Fibroblast of lung (primary cell): ENCODE results near the gene CD3G. TPM values are rescaled to one million over a fixed set of nuclear protein-coding genes. Genes with fewer than 3 reads are reported as not detected.

Source experiments
- DNase-seq, 2 donors: peaks; one replicate each; pipeline versions ENCODE4 v3.0.0 to v3.0.0-alpha.2; 2010; ENCODE audit warnings: low read depth in 2 of 2
- H2AFZ ChIP-seq: 2 replicates; pipeline ENCODE4 v1.5.1; 2012; ENCODE audit warnings: low read length, control low read depth, inconsistent platforms
- H3K27ac ChIP-seq: 2 replicates; pipeline ENCODE4 v1.5.1; 2011; ENCODE audit warnings: low read length, control low read depth; ENCODE audit not compliant: insufficient read depth
- H3K27me3 ChIP-seq: 2 replicates; pipeline ENCODE4 v1.5.1; 2011; ENCODE audit warnings: mild to moderate bottlenecking, low read length; ENCODE audit not compliant: control insufficient read depth, insufficient read depth
- H3K36me3 ChIP-seq: 2 replicates; pipeline ENCODE4 v1.5.1; 2011; ENCODE audit warnings: low read length; ENCODE audit not compliant: control insufficient read depth, insufficient read depth
- H3K4me1 ChIP-seq: 2 replicates; pipeline ENCODE4 v1.5.1; 2011; ENCODE audit warnings: low read length; ENCODE audit not compliant: control insufficient read depth, insufficient read depth; ENCODE audit errors: extremely low read depth
- H3K4me2 ChIP-seq: 2 replicates; pipeline ENCODE4 v1.5.1; 2011; ENCODE audit warnings: low read length, control low read depth; ENCODE audit not compliant: insufficient read depth; ENCODE audit errors: extremely low read depth
- H3K4me3 ChIP-seq, 4 experiments: fragments of 200-600 bp in 1 of 4; sonication (generic) in 1 of 4; replicated peaks in 1 of 4; 2 replicates each; pipeline ENCODE4 v1.5.1; 2011 to 2016; ENCODE audit warnings: low read length in 4 of 4, low read depth in 3 of 4, mild to moderate bottlenecking in 3 of 4, control low read depth in 2 of 4, inconsistent platforms in 1 of 4, mixed read lengths in 1 of 4; ENCODE audit not compliant: insufficient read depth in 1 of 4; ENCODE audit errors: control extremely low read depth in 1 of 4
- H3K79me2 ChIP-seq: 2 replicates; pipeline ENCODE4 v1.5.1; 2012; ENCODE audit warnings: mild to moderate bottlenecking, low read length, inconsistent platforms; ENCODE audit not compliant: control insufficient read depth, insufficient read depth
- H3K9ac ChIP-seq: 2 replicates; pipeline ENCODE4 v1.5.1; 2011; ENCODE audit warnings: mild to moderate bottlenecking, low read length, control low read depth; ENCODE audit not compliant: insufficient read depth
- H3K9me3 ChIP-seq: 2 replicates; pipeline ENCODE4 v1.5.1; 2012; ENCODE audit warnings: low read depth, low read length; ENCODE audit not compliant: control insufficient read depth, insufficient read depth
- H4K20me1 ChIP-seq: 2 replicates; pipeline ENCODE4 v1.5.1; 2011; ENCODE audit warnings: low read length; ENCODE audit not compliant: control insufficient read depth, insufficient read depth; ENCODE audit errors: extremely low read depth
- CTCF ChIP-seq, 2 donors: IDR thresholded peaks in 1 of 2; conservative IDR thresholded peaks in 1 of 2; 1 replicate in 1 of 2; 2 replicates in 1 of 2; pipeline ENCODE4 v1.5.1; 2011 to 2012; ENCODE audit warnings: low read length in 2 of 2, control low read depth in 1 of 2, inconsistent platforms in 1 of 2, low read depth in 1 of 2, mild to moderate bottlenecking in 1 of 2
- EZH2 ChIP-seq: IDR thresholded peaks from 2 replicates; pipeline ENCODE4 v1.5.1; 2012; ENCODE audit warnings: low read length, control low read depth, mild to moderate bottlenecking; ENCODE audit errors: missing control alignments
- polyA plus RNA-seq, 2 donors: library from polyadenylated mRNA; depleted of rRNA in 1 of 2; stranded (reverse) in 1 of 2; unstranded in 1 of 2; fragments of >200 nt; gene quantifications; 2 replicates each; pipeline ENCODE4 v1.2.1, GENCODE V29; 2011 to 2012; ENCODE audit warnings: missing spikeins in 1 of 2
- total RNA-seq: library from RNA; depleted of rRNA; stranded (reverse); fragments of >200 nt; gene quantifications from 2 replicates; pipeline ENCODE4 v1.2.1, GENCODE V29; 2014

The CD3G gene
- total and polyA plus RNA-seq, 2 donors (not counting 1 experiment from before 2014, with no cell fraction given): not detected

GRCh38 chr11:118338637-118339061, 5.5 kb upstream of the CD3G start:
- DNase-seq: no peak

GRCh38 chr11:118339281-118339961, 4.7 kb upstream of the CD3G start:
- Histone ChIP-seq H3K4me2 (no peak overlapping the region), H3K79me2 (no peaks in the 10 kb centered on the region), H3K36me3 (no peaks in the 10 kb centered on the region), H3K27ac (no peak overlapping the region), H3K27me3 (peaks cover 3% of the 10 kb centered on the region), H3K4me1 (no peaks in the 10 kb centered on the region), H3K4me3 (no peak overlapping the region), H3K9me3 (no peaks in the 10 kb centered on the region), H3K9ac (no peak overlapping the region), H2AFZ (no peak overlapping the region), H4K20me1 (no peaks in the 10 kb centered on the region)
- no peak for DNase-seq
- TF ChIP-seq CTCF (conservative IDR thresholded peaks at IDR 0.05 in 1 of 2, IDR thresholded peaks at IDR 0.05 in 1 of 2; ENCODE audit: low read depth in 1 of 2, low read length in 2 of 2): no peak

More at GRCh38 chr11:118338637-118339061, 5.5 kb upstream of the CD3G start:
- no peak for TF ChIP-seq CTCF (conservative IDR thresholded peaks at IDR 0.05 in 1 of 2, IDR thresholded peaks at IDR 0.05 in 1 of 2; ENCODE audit: low read depth in 1 of 2, low read length in 2 of 2)
- no peak for TF ChIP-seq EZH2
- H3K4me2 ChIP-seq: no peak overlapping the region
- H3K4me1 ChIP-seq: no peaks in the 10 kb centered on the region
- H4K20me1 ChIP-seq: no peaks in the 10 kb centered on the region
- no peak overlapping the region for H3K4me3 ChIP-seq
- H3K36me3 ChIP-seq: no peaks in the 10 kb centered on the region
- H3K27ac ChIP-seq: no peak overlapping the region
- no peaks in the 10 kb centered on the region for H3K9me3 ChIP-seq
- no peaks in the 10 kb centered on the region for H3K79me2 ChIP-seq
- H3K9ac ChIP-seq: no peak overlapping the region
- no peak overlapping the region for H2AFZ ChIP-seq
- peaks cover 3% of the 10 kb centered on the region for H3K27me3 ChIP-seq

- Histone ChIP-seq H3K4me3 (no peak overlapping the region), H3K79me2 (no peaks in the 10 kb centered on the region), H3K27me3 (peaks cover 3% of the 10 kb centered on the region), H4K20me1 (no peaks in the 10 kb centered on the region), H2AFZ (no peak overlapping the region), H3K9me3 (no peaks in the 10 kb centered on the region), H3K27ac (no peak overlapping the region), H3K36me3 (no peaks in the 10 kb centered on the region), H3K4me2 (no peak overlapping the region), H3K9ac (no peak overlapping the region), H3K4me1 (no peaks in the 10 kb centered on the region)
- no peak for DNase-seq
- no peak for TF ChIP-seq CTCF (conservative IDR thresholded peaks at IDR 0.05 in 1 of 2, IDR thresholded peaks at IDR 0.05 in 1 of 2; ENCODE audit: low read depth in 1 of 2, low read length in 2 of 2)
- TF ChIP-seq EZH2: no peak
Measured at GRCh38 chr11:118340449-118340848, 3.7 kb upstream of the CD3G start.
